ENCODE measurements around the gene RBBP8. TPM values are rescaled to one million over a fixed set of nuclear protein-coding genes. Genes with fewer than 3 reads are reported as not detected.

RBBP8 gene
- total RNA-seq, 2 donors from 2014 or later = 24.4 to 29.5 TPM

DNA sequence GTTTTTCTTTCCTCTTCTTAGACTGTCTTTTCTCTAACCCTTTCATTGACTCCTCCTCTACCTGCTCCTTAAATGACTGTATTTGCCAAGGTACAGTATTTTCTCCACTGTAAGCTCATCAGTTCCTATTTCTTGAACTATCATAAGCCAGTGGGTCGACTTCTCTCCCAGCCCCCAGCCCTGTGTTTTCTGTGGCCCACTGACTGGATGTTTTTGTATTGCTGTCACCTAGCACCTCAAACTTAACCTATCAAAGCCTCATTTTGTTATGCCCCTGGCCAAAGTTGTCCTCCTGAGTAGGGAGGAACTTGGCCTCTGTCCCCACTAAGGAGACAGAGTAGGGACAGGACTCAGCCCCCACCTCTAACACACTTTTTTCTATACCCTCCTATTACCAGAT is 136.8 kb downstream of the RBBP8 start:
- Histone ChIP-seq H3K36me3 (no peaks in the 10 kb centered on the region), H3K9ac (ENCODE audit: low read depth in 2 of 2, low read length in 2 of 2) (no peak overlapping the region), H3K4me3 (no peak overlapping the region), H3K9me3 (no peaks in the 10 kb centered on the region), H3K27ac (no peak overlapping the region), H3K27me3 (no peaks in the 10 kb centered on the region), H3K4me1 (no peaks in the 10 kb centered on the region)
- TF ChIP-seq, protein P1, sequence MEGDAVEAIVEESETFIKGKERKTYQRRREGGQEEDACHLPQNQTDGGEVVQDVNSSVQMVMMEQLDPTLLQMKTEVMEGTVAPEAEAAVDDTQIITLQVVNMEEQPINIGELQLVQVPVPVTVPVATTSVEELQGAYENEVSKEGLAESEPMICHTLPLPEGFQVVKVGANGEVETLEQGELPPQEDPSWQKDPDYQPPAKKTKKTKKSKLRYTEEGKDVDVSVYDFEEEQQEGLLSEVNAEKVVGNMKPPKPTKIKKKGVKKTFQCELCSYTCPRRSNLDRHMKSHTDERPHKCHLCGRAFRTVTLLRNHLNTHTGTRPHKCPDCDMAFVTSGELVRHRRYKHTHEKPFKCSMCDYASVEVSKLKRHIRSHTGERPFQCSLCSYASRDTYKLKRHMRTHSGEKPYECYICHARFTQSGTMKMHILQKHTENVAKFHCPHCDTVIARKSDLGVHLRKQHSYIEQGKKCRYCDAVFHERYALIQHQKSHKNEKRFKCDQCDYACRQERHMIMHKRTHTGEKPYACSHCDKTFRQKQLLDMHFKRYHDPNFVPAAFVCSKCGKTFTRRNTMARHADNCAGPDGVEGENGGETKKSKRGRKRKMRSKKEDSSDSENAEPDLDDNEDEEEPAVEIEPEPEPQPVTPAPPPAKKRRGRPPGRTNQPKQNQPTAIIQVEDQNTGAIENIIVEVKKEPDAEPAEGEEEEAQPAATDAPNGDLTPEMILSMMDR (IDR thresholded peaks at IDR 0.05) = no peak
- DNase-seq = no peak
- intact Hi-C loops (cut with DNase I) = no loop called here

DNA sequence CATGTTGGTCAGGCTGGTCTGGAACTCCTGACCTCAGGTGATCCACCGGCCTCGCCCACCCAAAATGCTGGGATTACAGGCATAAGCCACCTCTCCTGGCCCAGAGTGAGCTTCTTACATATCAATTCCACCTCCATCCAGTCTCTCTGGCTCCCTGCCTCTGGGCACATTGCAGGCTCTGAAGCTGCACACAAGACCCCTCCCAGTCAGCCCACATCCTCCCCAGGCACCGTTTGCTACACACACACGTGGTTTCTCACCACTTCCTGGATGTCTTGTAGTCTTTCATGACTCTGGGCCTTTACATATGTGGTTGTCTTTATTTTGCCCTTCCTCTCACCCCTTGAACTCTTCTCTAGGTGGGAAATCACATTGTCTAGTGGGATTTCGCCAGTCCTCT is 138.2 kb downstream of the RBBP8 start:
- TF ChIP-seq, protein P1 (IDR thresholded peaks at IDR 0.05) = no peak
- Histone ChIP-seq H3K9me3 (no peaks in the 10 kb centered on the region), H3K27ac (no peak overlapping the region)

DNA sequence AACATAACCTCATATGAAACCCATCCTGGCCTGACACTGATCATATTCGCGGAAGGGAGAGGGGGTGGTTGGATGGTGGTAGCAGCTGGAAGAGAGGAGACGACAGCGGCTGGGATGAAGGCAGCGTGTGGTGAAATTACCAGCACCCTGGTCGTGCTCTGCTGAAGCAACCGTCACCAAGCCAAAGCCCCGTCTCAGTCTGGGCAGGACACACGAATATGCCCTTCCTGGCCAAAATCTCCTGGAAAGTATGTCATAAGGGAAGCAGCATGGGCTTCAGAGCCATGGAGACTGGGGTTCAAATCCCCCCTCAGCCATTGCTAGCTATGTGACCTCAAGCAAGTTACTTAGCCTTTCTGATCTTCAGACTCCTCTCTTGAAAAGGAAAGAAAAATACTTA is 139.0 kb downstream of the RBBP8 start:
- Histone ChIP-seq H3K27me3 (no peaks in the 10 kb centered on the region), H3K9ac (ENCODE audit: low read depth in 2 of 2, low read length in 2 of 2) (no peak overlapping the region), H3K4me3 (no peak overlapping the region), H3K36me3 (no peaks in the 10 kb centered on the region), H3K9me3 (no peaks in the 10 kb centered on the region), H3K4me1 (no peaks in the 10 kb centered on the region), H3K27ac (no peak overlapping the region)
- DNase-seq = no peak
- TF ChIP-seq, protein P1 (IDR thresholded peaks at IDR 0.05) = no peak
- intact Hi-C loops (cut with DNase I) = no loop called here

More for the DNA sequence above, 138.2 kb downstream of the RBBP8 start:
- Histone ChIP-seq H3K27me3 (no peaks in the 10 kb centered on the region), H3K4me1 (no peaks in the 10 kb centered on the region), H3K9ac (ENCODE audit: low read depth in 2 of 2, low read length in 2 of 2) (no peak overlapping the region), H3K4me3 (no peak overlapping the region), H3K36me3 (no peaks in the 10 kb centered on the region)
- DNase-seq = peak; percentile 44
- intact Hi-C loops (cut with DNase I) = no loop called here

DNA sequence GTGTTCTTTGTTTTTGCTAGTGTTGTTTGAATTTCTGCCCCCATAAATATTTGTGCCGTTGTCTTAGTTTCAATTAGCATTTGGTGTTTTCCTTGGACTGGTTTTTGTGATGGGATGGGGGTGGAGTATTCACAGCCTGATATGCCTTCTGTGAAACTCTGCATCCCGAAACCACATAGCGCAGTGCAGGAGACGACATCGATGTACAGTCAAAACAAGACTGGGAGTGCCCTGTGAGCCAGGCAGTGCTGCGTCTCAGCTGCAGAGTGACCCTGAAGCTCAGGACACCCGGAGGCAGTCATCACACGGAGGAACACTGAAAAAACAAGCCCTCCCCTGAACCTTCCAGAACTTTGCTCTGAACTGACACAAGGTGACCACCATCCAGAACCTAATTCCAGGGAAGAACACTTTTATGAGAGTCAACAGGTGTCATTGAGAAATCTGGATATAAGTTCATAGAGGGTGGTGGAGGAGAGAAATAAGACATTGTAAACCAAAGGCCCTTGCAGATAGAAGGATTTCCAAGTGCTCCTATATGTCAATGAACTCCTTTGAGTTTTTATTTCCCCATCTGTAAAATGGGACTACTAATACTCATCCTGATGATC is 141.0 kb downstream of the RBBP8 start:
- H3K27ac ChIP-seq = no peak overlapping the region
- no peaks in the 10 kb centered on the region for H3K4me1 ChIP-seq
- TF ChIP-seq, protein P1 (IDR thresholded peaks at IDR 0.05) = no peak
- H3K27me3 ChIP-seq = no peaks in the 10 kb centered on the region
- no peak for DNase-seq
- no peaks in the 10 kb centered on the region for H3K36me3 ChIP-seq
- intact Hi-C loops (cut with DNase I) = no loop called here
- no peak overlapping the region for H3K9ac ChIP-seq (ENCODE audit: low read depth in 2 of 2, low read length in 2 of 2)
- H3K4me3 ChIP-seq = no peak overlapping the region
- H3K9me3 ChIP-seq = no peaks in the 10 kb centered on the region

Other genes starting within 250 kb of the RBBP8 start
- 1 to 10 TPM; 4.2 to 6.2 TPM for gene CABLES1, start 202.2 kb downstream of the RBBP8 start, total RNA-seq